GM18861 (cell line): ENCODE measurements around the gene BNIP1.
"Not testable (repeated sequence)": the region's sequence is repeated elsewhere in the genome, so short reads cannot be mapped to it uniquely, and the experiment has no call there.

Experiments used
- ATAC-seq: cut with Tn5 transposase; IDR thresholded peaks from one replicate; pipeline ENCODE4 v1.9.1; 2021; ENCODE audit not compliant: unreplicated experiment

BNIP1 gene, protein sequence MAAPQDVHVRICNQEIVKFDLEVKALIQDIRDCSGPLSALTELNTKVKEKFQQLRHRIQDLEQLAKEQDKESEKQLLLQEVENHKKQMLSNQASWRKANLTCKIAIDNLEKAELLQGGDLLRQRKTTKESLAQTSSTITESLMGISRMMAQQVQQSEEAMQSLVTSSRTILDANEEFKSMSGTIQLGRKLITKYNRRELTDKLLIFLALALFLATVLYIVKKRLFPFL

DNA sequence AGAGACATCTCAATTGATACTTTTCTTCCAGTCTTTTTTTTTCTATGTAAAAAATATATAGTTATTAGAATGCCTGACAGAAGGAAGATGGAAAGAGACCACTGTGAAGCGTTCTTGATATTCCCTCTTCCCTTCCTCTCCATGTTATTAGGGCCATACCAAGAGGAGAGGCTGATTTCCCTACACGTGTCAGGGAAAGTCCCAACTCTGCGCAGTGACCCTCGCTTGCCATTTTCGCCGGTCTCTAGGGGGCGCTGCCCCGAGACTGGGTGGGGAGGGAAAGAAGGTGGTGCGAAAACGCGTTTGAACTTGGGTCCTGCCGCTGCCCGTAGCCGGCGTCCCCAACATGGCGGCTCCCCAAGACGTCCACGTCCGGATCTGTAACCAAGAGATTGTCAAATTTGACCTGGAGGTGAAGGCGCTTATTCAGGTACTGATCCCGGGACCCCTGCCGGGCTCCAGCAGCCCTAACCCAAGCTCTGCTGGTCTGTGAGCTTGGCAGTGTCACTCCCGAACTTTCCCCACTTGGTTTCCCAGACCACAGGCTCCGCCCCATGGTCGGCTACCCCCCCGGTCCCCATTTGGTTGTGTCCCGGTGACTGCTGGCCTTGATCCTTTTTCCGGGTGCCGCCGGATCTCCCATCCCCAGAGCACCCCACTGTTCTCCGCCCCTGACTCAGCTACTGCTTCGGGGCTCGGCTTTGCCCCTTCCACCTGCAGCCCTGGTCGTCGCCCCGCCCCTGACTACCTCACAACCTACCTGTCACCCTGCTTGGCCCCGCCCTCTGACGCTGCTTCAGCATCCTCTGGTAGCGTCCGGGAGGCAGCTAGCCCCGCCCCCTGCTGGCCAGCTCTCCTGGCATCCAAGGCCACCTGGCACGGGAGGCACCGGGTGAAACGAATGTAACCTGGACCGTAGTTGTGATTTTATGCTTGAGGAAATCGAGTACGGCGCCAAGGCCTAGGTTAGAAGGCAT lies at the start of gene BNIP1:
Gene BNIP1, plus strand, starts transcription at position 332 of the 977 bp plus-strand sequence. Its CDS starts 15 bp downstream, at position 347.
- ATAC-seq: peak; percentile 75

DNA sequence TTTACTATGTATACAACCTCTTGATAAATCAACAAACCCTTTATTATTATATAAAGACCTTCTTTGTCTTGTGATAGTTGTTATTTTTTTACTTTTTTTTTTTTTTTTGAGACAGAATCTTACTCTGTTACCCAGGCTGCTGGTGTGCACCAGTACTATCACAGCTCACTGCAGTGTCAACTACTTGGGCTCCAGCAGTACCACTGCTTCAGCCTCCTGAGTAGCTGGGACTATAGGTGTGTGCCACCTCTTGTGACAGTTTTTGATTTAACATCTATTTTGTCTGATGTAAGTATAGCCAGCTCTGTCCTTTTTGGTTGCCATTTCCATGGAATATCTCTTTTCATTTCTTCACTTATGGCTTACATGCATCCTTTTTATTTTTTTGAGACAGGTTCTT lies 45.5 kb upstream of the BNIP1 start:
- ATAC-seq: no peak

DNA sequence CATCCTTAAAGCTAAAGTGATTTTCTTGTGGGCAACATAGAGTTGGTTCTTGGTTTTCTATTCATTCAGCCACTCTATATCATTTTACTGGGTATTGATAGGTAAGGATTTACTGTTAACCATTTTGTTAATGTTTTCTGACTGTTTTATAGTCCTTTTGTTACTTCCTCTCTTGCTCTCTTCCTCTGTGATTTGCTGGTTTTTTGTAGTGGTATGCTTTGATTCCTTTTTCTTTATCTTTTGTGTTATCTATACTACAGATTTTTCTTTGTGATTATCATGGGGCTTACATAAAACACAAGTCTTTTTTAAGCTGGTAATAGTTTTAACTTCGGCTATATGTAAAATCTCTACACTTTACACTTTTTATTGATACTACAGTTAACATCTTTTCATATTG lies 44.9 kb upstream of the BNIP1 start:
- ATAC-seq: no peak

DNA sequence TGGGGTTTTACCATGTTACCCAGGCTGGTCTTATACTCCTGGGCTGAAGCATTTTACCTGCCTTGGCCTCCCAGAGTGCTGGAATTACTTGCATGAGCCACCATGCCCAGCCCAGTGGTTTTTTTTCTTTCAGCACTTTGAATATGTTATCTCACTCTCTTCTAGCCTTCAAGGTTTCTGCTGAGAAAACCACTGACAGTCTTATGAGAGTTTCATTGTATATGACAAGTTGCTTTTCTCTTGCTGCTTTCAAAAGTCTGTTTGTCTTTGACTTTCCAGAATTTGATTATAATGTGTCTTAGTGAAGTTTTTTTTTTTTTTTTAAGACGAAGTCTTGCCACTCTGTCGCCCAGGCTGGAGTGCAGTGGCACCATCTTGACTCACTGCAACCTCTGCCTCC lies 43.1 kb upstream of the BNIP1 start:
- ATAC-seq: no peak

DNA sequence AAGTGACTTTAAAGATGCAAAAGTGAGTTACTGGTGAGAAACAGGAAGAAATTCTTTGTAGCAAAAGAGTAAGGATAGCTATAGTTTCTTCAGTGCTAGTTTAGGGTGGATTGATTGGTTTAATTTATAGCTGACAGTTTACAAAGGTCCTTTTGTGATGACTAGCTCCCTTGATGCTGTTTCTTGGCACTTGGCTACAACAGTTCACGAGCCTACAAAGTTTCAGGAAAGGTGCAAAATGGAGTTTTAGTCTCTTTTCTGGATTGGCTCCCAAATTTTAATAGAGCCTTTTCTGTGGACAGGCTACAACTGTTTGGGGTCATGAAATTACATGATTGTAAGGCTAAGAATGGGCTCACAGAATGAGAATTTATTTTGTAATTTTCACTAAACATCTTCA lies 40.9 kb upstream of the BNIP1 start:
- ATAC-seq: no peak

DNA sequence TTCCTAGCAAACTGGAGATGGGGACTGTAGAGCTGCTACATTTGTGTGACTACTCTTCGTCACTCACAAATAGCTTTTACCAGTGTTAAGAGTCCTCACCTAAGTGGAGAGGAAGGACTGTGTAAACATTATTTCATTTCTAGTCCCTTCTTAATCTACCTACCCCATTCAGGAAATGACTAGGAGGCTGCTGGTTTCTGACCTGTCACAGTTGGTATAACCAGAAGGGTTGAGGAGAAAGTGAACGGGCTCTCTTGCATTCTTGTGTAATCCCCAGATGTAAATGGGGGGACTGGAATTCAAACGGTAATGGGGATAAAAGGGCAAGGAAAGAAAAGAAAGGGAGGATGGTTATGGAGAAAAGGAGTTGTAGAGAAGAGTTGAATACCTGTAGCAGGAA lies 35.4 kb upstream of the BNIP1 start:
- ATAC-seq: no peak

DNA sequence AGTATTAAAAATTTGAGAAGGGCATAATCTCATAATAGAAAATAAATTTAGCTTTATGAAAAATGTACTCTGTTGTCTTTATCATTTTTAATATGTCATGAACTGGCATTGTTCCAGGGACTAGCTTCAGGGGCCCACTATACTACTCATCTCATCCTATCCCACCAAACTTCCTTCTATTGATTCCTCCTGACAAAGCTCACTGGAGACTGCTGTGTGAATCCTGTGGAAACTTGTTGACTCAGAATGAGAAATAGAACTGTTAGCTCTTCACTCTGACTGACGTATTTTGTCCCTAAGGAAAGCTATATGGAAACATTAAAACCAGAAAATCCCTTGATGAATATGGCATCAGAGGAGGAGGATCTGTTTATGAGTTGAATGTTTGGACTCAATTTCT lies 29.8 kb upstream of the BNIP1 start:
- no peak for ATAC-seq

DNA sequence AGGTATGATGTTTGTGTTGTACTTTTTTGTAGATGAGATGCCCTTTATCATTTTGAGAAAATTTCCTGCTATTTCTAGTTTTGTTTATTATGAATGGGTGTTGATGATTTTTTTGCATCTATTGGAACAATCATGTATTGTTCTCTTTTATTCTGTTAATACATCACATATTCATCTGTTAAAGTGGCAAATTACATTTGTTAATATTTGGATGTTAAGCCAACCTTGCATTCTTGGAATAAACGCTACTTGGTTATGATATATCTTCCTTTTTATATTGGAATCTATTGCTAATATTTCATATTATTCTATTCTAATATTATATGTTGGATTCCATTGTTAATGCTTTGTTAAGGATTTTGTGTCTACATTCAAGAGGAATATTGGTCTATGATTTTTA lies 24.6 kb upstream of the BNIP1 start:
- no peak for ATAC-seq

DNA sequence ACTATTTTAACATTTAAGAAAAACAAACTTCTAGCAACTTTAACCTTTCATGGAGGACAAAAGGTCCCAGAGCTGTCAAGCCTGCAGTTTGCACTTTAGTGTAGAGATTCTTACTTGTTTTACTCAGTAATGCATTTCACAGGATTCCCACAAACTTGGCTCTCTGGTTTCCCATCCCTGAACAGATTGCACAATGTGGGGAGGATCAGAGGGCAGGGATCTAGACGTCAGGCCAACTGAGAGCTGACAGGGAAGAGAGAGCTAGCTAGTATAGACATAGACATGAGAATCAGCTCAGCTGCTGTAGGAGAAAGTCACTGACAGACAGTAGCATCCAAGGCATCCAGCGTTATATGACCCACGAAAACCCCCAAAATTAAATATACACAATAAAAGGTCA lies 20.9 kb upstream of the BNIP1 start:
- ATAC-seq: no peak

DNA sequence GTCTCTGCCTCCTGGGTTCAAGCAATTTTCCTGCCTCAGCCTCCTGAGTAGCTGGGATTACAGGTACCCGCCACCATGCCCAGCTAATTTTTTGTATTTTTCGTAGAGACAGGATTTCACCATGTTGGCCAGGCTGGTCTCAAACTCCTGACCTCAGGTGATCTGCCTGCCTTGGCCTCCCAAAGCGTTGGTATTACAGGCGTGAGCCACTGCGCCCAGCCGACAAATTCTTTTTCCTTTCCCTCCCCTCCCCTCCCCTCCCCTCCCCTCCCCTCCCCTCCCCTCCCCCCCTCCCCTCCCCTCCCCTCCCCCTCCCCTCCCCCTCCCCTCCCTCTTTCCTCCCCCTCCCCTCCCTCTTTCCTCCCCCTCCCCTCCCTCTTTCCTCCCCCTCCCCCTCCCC lies 12.2 kb upstream of the BNIP1 start:
- ATAC-seq: not testable (repeated sequence)

DNA sequence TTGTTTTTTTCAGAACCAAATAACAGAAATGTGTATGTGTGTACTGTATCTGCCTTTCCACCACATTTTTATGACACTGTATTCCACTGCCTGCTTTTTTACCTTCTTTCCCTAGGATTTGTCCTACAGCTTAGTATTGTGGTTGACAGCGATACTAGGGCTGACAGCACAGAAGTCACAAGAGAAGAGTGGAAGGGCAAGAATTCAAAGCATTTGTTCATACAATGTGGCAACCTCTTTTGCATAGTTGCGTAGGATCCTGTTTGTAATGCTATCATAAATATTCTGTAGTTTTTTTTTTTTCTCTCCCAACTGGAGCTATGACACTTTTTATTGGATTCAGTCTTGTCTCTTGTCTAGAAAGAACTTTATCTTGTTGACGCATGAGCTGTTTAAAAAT lies 5.6 kb upstream of the BNIP1 start:
- ATAC-seq: no peak

DNA sequence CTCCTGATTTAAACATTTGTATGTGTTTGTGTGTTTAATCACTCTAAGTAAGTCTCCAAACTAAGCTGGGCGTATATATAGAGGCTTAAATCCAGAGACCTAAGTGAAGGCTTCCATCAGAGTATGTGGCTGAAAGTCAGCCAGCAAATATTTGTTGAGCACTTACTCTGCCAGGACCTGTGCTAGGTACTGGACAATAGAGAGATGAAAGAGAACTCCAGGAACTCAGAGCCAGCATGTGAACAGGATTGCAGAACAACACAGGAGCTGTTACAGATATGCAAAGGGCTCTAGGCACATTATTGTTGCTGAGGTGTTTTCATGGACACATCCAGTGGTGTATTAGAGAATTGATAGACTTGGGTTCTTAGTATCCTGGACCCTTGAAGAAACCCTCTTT lies 4.7 kb upstream of the BNIP1 start:
- no peak for ATAC-seq

DNA sequence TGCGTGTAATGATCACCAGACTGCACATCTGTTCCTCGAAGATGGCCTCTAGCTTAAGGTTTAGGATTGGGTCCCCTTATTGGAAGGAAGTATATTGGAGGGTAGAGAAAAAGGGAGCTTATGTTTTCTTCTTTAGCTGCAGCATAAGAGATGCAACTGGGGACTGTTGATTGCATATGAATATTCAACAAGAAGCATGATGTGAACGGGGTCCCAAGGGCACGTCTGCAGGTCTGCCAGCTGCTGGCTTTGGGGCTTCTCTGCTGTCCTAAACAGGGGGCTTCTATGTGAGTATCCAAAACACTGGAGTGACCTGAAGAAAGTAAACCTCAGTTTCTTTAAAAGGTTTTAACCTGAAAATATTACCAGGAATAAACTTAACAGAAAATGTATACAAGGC lies 3.6 kb upstream of the BNIP1 start:
- ATAC-seq: no peak

DNA sequence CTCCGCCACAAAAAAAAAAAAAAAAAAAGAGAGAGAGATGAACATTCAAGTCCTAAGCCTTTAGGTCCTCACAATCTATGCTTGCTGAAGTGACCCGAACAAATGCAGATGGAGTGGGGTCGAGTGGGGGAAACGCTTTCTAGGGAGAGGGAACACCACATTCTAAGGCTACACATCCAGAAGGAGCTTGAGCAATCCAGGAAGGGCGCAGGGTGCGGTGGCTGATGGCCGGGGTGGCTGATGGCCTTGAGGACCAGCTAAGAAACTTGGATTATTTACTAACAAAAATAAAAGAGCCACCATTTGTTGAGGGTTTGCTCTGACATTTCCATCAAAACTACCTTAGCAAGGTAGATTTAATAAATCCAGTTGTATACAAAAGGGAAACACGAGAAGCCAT lies 764 bp upstream of the BNIP1 start:
- no peak for ATAC-seq

DNA sequence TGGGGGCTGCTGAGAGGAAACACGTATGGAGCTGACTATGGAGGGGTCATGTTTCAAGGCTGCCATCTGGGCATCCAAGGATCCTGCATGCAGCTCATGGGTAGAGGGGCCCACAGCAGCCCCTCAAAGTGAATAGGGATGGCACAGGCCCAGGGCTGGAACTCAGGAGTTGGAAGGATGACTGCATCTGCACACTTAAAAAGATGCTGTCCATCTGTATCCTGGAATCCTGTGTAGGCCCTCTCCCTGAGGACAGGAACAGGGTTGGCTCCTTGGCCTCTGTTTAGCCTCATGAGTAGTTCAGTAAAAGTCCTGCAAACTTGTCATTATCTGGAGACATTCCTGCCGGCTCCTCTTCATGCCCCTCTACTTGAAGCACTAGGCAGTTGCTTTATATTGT lies 4.0 kb downstream of the BNIP1 start:
- no peak for ATAC-seq

DNA sequence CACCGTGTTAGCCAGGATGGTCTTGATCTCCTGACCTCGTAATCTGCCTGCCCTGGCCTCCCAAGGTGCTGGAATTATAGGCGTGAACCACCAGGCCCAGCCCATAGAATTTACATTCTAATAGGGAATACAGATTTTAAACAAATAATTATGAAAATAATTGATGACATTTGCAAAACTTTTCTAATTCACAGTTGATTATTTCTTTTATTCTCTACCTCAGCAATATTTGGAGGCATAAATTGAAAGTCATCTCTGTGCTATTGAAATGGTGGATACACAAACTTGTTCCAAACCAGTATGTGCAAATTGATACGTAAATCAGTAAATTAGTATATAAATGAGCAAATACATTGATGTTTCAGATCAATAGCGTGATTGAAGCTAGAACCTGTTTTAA lies 8.2 kb downstream of the BNIP1 start:
- no peak for ATAC-seq

DNA sequence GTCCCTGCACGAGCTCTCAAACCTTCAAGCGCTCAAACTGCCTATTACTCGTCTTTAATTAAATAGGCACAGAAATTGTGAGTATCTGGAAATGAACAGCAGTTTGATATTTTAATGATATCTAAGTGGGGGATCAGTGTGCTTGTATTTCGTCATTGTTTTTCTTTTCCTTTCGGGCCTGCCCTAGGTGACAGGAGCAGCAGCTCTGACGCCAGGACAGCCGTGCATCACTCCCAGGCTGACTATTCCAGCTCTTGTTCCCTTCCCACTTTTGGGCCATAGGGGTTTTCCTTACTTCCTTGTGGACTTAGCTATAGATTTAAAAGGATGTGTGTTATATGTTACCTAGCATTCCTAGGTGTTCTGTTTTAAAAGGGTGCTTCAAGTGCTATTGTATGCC lies 9.5 kb downstream of the BNIP1 start:
- no peak for ATAC-seq

DNA sequence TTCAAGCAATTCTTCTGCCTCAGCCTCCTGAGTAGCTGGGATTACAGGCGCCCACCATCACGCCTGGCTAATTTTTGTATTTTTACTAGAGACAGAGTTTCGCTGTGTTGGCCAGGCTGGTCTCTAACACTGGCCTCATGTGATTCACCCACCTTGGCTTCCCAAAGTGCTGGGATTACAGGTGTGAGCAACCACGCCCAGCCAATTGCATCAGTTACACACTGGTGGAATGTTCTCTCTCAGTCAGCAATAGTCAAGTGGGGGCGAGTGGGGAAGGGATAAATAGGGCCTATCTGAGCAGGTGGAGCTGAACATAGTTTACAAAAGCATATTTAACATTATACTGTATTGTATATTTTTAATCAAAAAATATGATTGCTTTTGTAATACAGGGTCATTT lies 10.3 kb downstream of the BNIP1 start:
- ATAC-seq: not testable (repeated sequence)

DNA sequence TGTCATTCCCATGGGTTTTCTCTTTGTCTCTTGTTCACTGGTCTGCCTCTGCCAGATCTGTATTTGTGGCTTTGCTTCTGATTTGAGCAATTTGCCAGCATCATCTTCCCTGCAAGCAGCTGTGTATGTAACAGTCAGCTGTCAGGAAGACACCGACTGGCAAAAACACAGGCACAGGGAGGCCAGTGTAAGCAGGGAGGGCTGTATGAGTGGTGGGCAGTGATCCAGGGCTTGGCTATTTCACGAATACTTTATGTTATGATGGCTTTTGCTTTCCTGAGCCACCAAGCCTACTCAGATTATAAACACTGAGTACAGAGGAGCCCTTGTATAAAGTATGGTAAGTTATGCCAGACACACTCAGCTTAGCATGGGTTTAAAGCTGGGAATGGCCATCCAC lies 11.6 kb downstream of the BNIP1 start:
- ATAC-seq: no peak

DNA sequence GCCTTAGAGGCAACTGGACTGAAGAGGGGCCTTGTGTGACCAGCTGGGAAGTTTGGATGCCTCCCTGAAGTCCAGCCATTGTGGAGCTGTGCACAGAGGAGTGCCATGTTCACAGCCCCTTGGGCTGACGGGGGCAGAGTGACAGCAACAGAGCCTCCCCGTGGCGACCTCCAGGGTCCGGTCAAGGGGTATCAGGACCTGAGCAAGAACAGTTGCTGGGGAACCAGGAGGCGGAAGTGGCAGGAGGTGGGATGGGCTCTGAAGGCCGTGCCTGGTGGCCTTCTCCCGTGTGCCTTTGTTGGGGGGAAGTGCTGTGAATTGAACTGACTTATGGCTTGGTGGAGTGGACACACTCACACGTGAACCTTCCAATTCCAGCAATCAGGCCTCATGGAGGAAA lies 14.0 kb downstream of the BNIP1 start:
- no peak for ATAC-seq

DNA sequence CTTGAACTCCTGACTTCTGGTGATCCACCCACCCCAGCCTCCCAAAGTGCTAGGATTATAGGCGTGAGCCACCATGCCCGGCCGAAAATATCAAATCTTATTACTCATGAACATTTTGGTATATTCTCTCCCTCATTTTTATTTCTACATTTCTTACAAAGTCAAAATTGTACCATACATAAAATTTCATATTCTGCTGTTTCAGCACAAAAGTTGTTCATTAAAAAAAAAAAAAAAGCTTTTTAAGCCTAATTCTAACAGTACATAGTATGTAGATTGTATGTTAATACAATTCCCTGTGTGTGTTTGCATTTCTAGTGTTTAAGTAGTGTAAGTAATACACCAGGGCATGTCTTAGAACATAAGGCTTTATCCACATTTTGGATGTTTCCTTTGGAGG lies 14.9 kb downstream of the BNIP1 start:
- no peak for ATAC-seq

DNA sequence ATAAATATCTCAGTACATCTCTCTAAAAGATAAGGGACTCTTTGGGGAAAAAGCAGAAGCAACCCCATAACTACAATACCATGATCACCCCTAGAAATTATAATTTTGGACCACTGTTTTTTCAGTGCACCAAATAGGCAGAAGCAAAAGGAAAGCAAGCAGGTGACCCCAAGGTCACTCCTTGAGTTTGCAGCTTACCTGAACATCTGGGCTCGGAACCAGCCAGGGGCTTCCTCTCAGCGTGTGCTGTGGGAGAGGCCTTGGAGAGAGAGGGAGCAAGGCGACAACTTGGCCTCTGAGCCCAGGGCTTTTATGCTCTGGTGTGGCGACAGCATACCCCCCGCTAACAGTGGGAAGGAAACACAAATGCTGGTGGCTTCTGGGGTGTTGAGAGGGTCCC lies 16.8 kb downstream of the BNIP1 start:
- ATAC-seq: no peak
